HepG2 (cell line): ENCODE measurements around the gene ATP13A1. TPM values are rescaled to one million over a fixed set of nuclear protein-coding genes. Genes with fewer than 3 reads are reported as not detected.

Experiments
- ATF1 ChIP-seq: IDR thresholded peaks from 2 replicates; pipeline ENCODE4 v1.6.1; 2016; ENCODE audit warnings: mild to moderate bottlenecking, control low read depth
- GABPB1 ChIP-seq: IDR thresholded peaks from 2 replicates; pipeline ENCODE4 v1.6.1; 2016; ENCODE audit warnings: mild to moderate bottlenecking, missing genetic modification reagents, moderate library complexity, missing compliant biosample characterization
- MEIS1 ChIP-seq: sonication (generic); formaldehyde crosslinking; IDR thresholded peaks from 2 replicates; pipeline ENCODE4 v1.9.0; 2021; ENCODE audit warnings: mild to moderate bottlenecking, missing genetic modification reagents, moderate library complexity, borderline replicate concordance
- RARA ChIP-seq: IDR thresholded peaks from 2 replicates; pipeline ENCODE4 v1.6.1; 2016; ENCODE audit warnings: missing genetic modification reagents, missing compliant biosample characterization
- SNAPC5 ChIP-seq: sonication (generic); formaldehyde crosslinking; IDR thresholded peaks from 2 replicates; pipeline ENCODE4 v1.8.1; 2023; ENCODE audit warnings: mild to moderate bottlenecking, missing genetic modification reagents, borderline replicate concordance
- TIGD3 ChIP-seq: sonication (generic); formaldehyde crosslinking; IDR thresholded peaks from 2 replicates; pipeline ENCODE4 v1.5.1; 2020; ENCODE audit warnings: mild to moderate bottlenecking, missing genetic modification reagents, borderline replicate concordance
- ZBTB44 ChIP-seq: sonication (generic); formaldehyde crosslinking; IDR thresholded peaks from 2 replicates; pipeline ENCODE4 v1.4.0; 2020; ENCODE audit warnings: missing genetic modification reagents
- ZBTB8A ChIP-seq: sonication (generic); formaldehyde crosslinking; IDR thresholded peaks from 2 replicates; pipeline ENCODE4 v1.4.0; 2020; ENCODE audit warnings: mild to moderate bottlenecking, low read depth, missing genetic modification reagents, borderline replicate concordance
- ZFYVE20 ChIP-seq: sonication (generic); formaldehyde crosslinking; IDR thresholded peaks from 2 replicates; pipeline ENCODE4 v1.8.0; 2023; ENCODE audit warnings: low read depth, mild to moderate bottlenecking, moderate library complexity, missing genetic modification reagents, borderline replicate concordance
- ZNF407 ChIP-seq: sonication (generic); formaldehyde crosslinking; IDR thresholded peaks from one replicate; pipeline ENCODE4 v1.5.1; 2020; ENCODE audit warnings: mild to moderate bottlenecking, missing genetic modification reagents; ENCODE audit errors: not compliant biosample characterization
- ZNF574 ChIP-seq: sonication (generic); formaldehyde crosslinking; IDR thresholded peaks from 2 replicates; pipeline ENCODE4 v1.4.0; 2020; ENCODE audit warnings: missing genetic modification reagents
- ZNF577 ChIP-seq: sonication (generic); formaldehyde crosslinking; IDR thresholded peaks from 2 replicates; pipeline ENCODE4 v1.4.0; 2020; ENCODE audit warnings: mild to moderate bottlenecking, low read depth, missing genetic modification reagents, borderline replicate concordance
- ZNF644 ChIP-seq: IDR thresholded peaks from 2 replicates; pipeline ENCODE4 v1.6.1; 2016; ENCODE audit warnings: low read depth
- polyA plus RNA-seq, 8 experiments: library from polyadenylated mRNA; depleted of rRNA in 3 of 8; stranded (reverse) in 7 of 8; unstranded in 1 of 8; fragments of >200 nt; fragmentation: Illumina TruSeq in 4 of 8; extraction: Trizol in 4 of 8; gene quantifications; 2 replicates each; pipeline versions ENCODE4 v1.2.1 to v1.2.3, GENCODE V29; 2011 to 2016; ENCODE audit warnings: low read depth in 4 of 8, missing spikeins in 1 of 8, mixed read lengths in 1 of 8; ENCODE audit not compliant: insufficient read depth in 1 of 8
- total RNA-seq, 5 experiments: library from RNA; depleted of rRNA; stranded (reverse); fragments of >200 nt; fragmentation: Illumina TruSeq; extraction: Trizol; gene quantifications; 2 replicates each; pipeline ENCODE4 v1.2.3, GENCODE V29; 2016; ENCODE audit warnings: low read depth in 1 of 5

ATP13A1 gene
- total and polyA plus RNA-seq, 2 of the 13 experiments (the other 11 are each of a cell fraction or from before 2014, with no cell fraction given), result 23.2 to 41.7 TPM

- TF ChIP-seq ZNF407 (CRISPR knock-in tag) (no peak), MEIS1 (no peak), ZNF577 (CRISPR knock-in tag) (no peak), RARA (no peak), ZBTB8A (no peak), ZBTB44 (no peak), ZFYVE20 (no peak), SNAPC5 (CRISPR knock-in tag) (no peak), TIGD3 (CRISPR knock-in tag) (no peak), ATF1 (CRISPR knock-in tag) (no peak), GABPB1 (peak; percentile 63; the same call in 1 of the 2 replicates), ZNF644 (CRISPR knock-in tag) (no peak), ZNF574 (no peak)
Observed at GRCh38 chr19:19643158-19644053, 20.1 kb downstream of the ATP13A1 start, which contains the start of gene GMIP (continued).
